K562 (cell line): ENCODE measurements around the gene PDZK1IP1. TPM values are rescaled to one million over a fixed set of nuclear protein-coding genes. Genes with fewer than 3 reads are reported as not detected.

ENCODE experiments used
- CTBP1 ChIP-seq: fragments of 450-650 bp; IDR thresholded peaks from 2 replicates; pipeline ENCODE4 v1.6.1; 2016; ENCODE audit warnings: borderline replicate concordance
- ELF4 ChIP-seq: fragments of 450-650 bp; formaldehyde crosslinking; IDR thresholded peaks from 2 replicates; pipeline ENCODE4 v1.4.0; 2022; ENCODE audit warnings: missing genetic modification characterization
- FOXA3 ChIP-seq, 2 experiments: fragments of 450-650 bp in 1 of 2; sonication (generic) in 1 of 2; formaldehyde crosslinking; IDR thresholded peaks in 1 of 2; conservative IDR thresholded peaks in 1 of 2; 2 replicates each; pipeline versions ENCODE4 v1.4.0 to v1.8.0; 2020 to 2022; ENCODE audit warnings: mild to moderate bottlenecking in 2 of 2, missing genetic modification reagents in 1 of 2
- FOXO4 ChIP-seq: fragments of 450-650 bp; formaldehyde crosslinking; IDR thresholded peaks from 2 replicates; pipeline ENCODE4 v1.4.0; 2020; ENCODE audit warnings: mild to moderate bottlenecking, moderate library complexity
- GTF2E2 ChIP-seq: fragments of 200-800 bp; sonication (Bioruptor generic); IDR thresholded peaks from 2 replicates; pipeline ENCODE4 v1.6.1; 2016; ENCODE audit warnings: missing genetic modification characterization, missing compliant biosample characterization
- HNRNPLL ChIP-seq: fragments of 200-400 bp; formaldehyde crosslinking; IDR thresholded peaks from 2 replicates; pipeline ENCODE4 v1.6.1; 2017; ENCODE audit warnings: low read length, low read depth, mild to moderate bottlenecking; ENCODE audit not compliant: poor library complexity, severe bottlenecking
- IRF2 ChIP-seq: sonication (generic); formaldehyde crosslinking; IDR thresholded peaks from 2 replicates; pipeline ENCODE4 v1.8.1; 2022; ENCODE audit warnings: mild to moderate bottlenecking, missing genetic modification reagents
- MAZ ChIP-seq, 2 experiments: fragments of 450-650 bp in 1 of 2; sonication (generic) in 1 of 2; formaldehyde crosslinking; IDR thresholded peaks in 1 of 2; conservative IDR thresholded peaks in 1 of 2; 2 replicates each; pipeline versions ENCODE4 v1.4.0 to v1.5.0; 2020; ENCODE audit warnings: mild to moderate bottlenecking in 1 of 2, missing genetic modification reagents in 1 of 2
- NFRKB ChIP-seq: fragments of 450-650 bp; IDR thresholded peaks from 2 replicates; pipeline ENCODE4 v1.6.1; 2016; ENCODE audit warnings: low read depth
- OTX1 ChIP-seq: fragments of 450-650 bp; formaldehyde crosslinking; IDR thresholded peaks from 2 replicates; pipeline ENCODE4 v1.4.0; 2022; ENCODE audit warnings: mild to moderate bottlenecking
- POLR2AphosphoS2 ChIP-seq: IDR thresholded peaks from 2 replicates; pipeline ENCODE4 v1.6.1; 2012; ENCODE audit warnings: low read length, improper control_type of control experiment
- PRMT5 ChIP-seq: sonication (generic); formaldehyde crosslinking; IDR thresholded peaks from 2 replicates; pipeline ENCODE4 v1.5.0; 2020; ENCODE audit warnings: missing genetic modification reagents
- RCOR1 ChIP-seq, 2 experiments: IDR thresholded peaks; 2 replicates each; pipeline ENCODE4 v1.6.1; 2012; ENCODE audit warnings: low read depth in 2 of 2, low read length in 2 of 2, borderline replicate concordance in 1 of 2, improper control_type of control experiment in 1 of 2
- SAFB ChIP-seq: fragments of 200-400 bp; formaldehyde crosslinking; IDR thresholded peaks from 2 replicates; pipeline ENCODE4 v1.6.1; 2017; ENCODE audit warnings: low read depth, low read length, borderline replicate concordance
- SNIP1 ChIP-seq: fragments of 450-650 bp; IDR thresholded peaks from 2 replicates; pipeline ENCODE4 v1.7.1; 2017; ENCODE audit warnings: low read depth, mild to moderate bottlenecking
- TARDBP ChIP-seq: fragments of 450-650 bp; IDR thresholded peaks from 2 replicates; pipeline ENCODE4 v1.6.1; 2016
- ZC3H8 ChIP-seq: fragments of 450-650 bp; IDR thresholded peaks from 2 replicates; pipeline ENCODE4 v1.6.1; 2017
- ZNF3 ChIP-seq: fragments of 250-450 bp; sonication (Bioruptor Pico); IDR thresholded peaks from 2 replicates; pipeline ENCODE4 v1.5.0; 2021; ENCODE audit warnings: mild to moderate bottlenecking, moderate library complexity
- ZNF717 ChIP-seq: fragments of 250-450 bp; sonication (Bioruptor Pico); IDR thresholded peaks from 2 replicates; pipeline ENCODE4 v1.5.0; 2021
- polyA plus RNA-seq, 8 experiments: library from polyadenylated mRNA; depleted of rRNA in 4 of 8; stranded (reverse) in 5 of 8; unstranded in 3 of 8; fragments of >200 nt; fragmentation: Nextera tagmentation in 2 of 8; fragmentation: Illumina TruSeq in 1 of 8; extraction: Ambion mirVana in 2 of 8; extraction: Trizol in 1 of 8; gene quantifications; 2 replicates each; pipeline versions ENCODE4 v1.2.1 to v1.2.3, GENCODE V29; 2011 to 2014; ENCODE audit warnings: inconsistent platforms in 1 of 8, missing spikeins in 1 of 8
- total RNA-seq, 7 experiments: library from RNA; depleted of rRNA in 6 of 7; stranded (reverse); fragments of >200 nt in 6 of 7; fragmentation: Illumina TruSeq in 2 of 7; extraction: Trizol in 2 of 7; gene quantifications; 2 replicates each; pipeline versions ENCODE4 v1.2.1 to v1.2.3, GENCODE V29; 2011 to 2021; ENCODE audit warnings: low replicate concordance in 1 of 7
- TF ChIP-seq, protein P1 (sequence below), 2 experiments: fragments of 150-350 bp in 1 of 2; IDR thresholded peaks; 2 replicates each; pipeline ENCODE4 v1.6.1; 2012 to 2016; ENCODE audit warnings: low read depth in 2 of 2, low read length in 2 of 2, mild to moderate bottlenecking in 1 of 2, moderate library complexity in 1 of 2
- TF ChIP-seq, protein P2 (sequence below): fragments of 450-650 bp; IDR thresholded peaks from 2 replicates; pipeline ENCODE4 v1.6.1; 2014; ENCODE audit warnings: low read depth, mild to moderate bottlenecking, moderate library complexity, borderline replicate concordance

The PDZK1IP1 gene
- total and polyA plus RNA-seq, 9 of the 15 experiments (the other 6 are each of a cell fraction or from before 2014, with no cell fraction given), result 0.17 to 0.68 (median 0.53) TPM; not detected in 2

- TF ChIP-seq, protein P1, sequence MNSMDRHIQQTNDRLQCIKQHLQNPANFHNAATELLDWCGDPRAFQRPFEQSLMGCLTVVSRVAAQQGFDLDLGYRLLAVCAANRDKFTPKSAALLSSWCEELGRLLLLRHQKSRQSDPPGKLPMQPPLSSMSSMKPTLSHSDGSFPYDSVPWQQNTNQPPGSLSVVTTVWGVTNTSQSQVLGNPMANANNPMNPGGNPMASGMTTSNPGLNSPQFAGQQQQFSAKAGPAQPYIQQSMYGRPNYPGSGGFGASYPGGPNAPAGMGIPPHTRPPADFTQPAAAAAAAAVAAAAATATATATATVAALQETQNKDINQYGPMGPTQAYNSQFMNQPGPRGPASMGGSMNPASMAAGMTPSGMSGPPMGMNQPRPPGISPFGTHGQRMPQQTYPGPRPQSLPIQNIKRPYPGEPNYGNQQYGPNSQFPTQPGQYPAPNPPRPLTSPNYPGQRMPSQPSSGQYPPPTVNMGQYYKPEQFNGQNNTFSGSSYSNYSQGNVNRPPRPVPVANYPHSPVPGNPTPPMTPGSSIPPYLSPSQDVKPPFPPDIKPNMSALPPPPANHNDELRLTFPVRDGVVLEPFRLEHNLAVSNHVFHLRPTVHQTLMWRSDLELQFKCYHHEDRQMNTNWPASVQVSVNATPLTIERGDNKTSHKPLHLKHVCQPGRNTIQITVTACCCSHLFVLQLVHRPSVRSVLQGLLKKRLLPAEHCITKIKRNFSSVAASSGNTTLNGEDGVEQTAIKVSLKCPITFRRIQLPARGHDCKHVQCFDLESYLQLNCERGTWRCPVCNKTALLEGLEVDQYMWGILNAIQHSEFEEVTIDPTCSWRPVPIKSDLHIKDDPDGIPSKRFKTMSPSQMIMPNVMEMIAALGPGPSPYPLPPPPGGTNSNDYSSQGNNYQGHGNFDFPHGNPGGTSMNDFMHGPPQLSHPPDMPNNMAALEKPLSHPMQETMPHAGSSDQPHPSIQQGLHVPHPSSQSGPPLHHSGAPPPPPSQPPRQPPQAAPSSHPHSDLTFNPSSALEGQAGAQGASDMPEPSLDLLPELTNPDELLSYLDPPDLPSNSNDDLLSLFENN (IDR thresholded peaks at IDR 0.05; ENCODE audit: low read depth in 2 of 2, low read length in 2 of 2), result peak in 1 of 2 experiments; percentile 49; a peak in 1 of 4 replicates
- TF ChIP-seq ELF4 (CRISPR knock-in tag), result peak; percentile 31; the same call in 1 of the 2 replicates
- no peak; a peak in 1 of 4 replicates for TF ChIP-seq MAZ (CRISPR knock-in tag; conservative IDR thresholded peaks at IDR 0.05 in 1 of 2, IDR thresholded peaks at IDR 0.05 in 1 of 2)
- TF ChIP-seq ZNF717 (CRISPR knock-in tag), result no peak
- peak; percentile 93 for TF ChIP-seq HNRNPLL
- TF ChIP-seq SNIP1, result 0 out of 2 replicates have a peak, but pooled peaks have one; percentile 29
- 0 out of 2 replicates have a peak, but pooled peaks have one; percentile 16 for TF ChIP-seq ZC3H8
- TF ChIP-seq FOXO4, result no peak
- peak; percentile 75 for TF ChIP-seq GTF2E2 (tag)
- TF ChIP-seq ZNF3 (CRISPR knock-in tag), result no peak
- TF ChIP-seq PRMT5, result no peak
- TF ChIP-seq RCOR1 (IDR thresholded peaks at IDR 0.05; ENCODE audit: borderline replicate concordance in 1 of 2, low read depth in 2 of 2, low read length in 2 of 2), result no peak
- TF ChIP-seq SAFB, result no peak
- TF ChIP-seq IRF2, result no peak
- TF ChIP-seq OTX1, result peak; percentile 58; the same call in 1 of the 2 replicates
- TF ChIP-seq, protein P2, sequence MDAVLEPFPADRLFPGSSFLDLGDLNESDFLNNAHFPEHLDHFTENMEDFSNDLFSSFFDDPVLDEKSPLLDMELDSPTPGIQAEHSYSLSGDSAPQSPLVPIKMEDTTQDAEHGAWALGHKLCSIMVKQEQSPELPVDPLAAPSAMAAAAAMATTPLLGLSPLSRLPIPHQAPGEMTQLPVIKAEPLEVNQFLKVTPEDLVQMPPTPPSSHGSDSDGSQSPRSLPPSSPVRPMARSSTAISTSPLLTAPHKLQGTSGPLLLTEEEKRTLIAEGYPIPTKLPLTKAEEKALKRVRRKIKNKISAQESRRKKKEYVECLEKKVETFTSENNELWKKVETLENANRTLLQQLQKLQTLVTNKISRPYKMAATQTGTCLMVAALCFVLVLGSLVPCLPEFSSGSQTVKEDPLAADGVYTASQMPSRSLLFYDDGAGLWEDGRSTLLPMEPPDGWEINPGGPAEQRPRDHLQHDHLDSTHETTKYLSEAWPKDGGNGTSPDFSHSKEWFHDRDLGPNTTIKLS, result no peak; the same call in 1 of the 2 replicates
- peak; percentile 99 for TF ChIP-seq TARDBP
- 0 out of 2 replicates have a peak, but pooled peaks have one; percentile 45 for TF ChIP-seq POLR2AphosphoS2
- peak; percentile 99 for TF ChIP-seq NFRKB
- peak; percentile 46; the same call in 1 of the 2 replicates for TF ChIP-seq CTBP1
- no peak for TF ChIP-seq FOXA3 (CRISPR knock-in tag; conservative IDR thresholded peaks at IDR 0.05 in 1 of 2, IDR thresholded peaks at IDR 0.05 in 1 of 2)
These were observed 41.7 kb upstream of the PDZK1IP1 start (continued) for GRCh38 chr1:47231301-47232186.
